Measurements from ENCODE around the gene CHRNA7.

- TF ChIP-seq CTCF (IDR thresholded peaks at IDR 0.05) (no peak), POLR2AphosphoS5 (IDR thresholded peaks at IDR 0.05) (no peak), POLR2A (IDR thresholded peaks at IDR 0.05) (no peak)
Observed at GRCh38 chr15:32098033-32098432, 67.7 kb downstream of the CHRNA7 start.
